IgD-negative memory B cell (primary cell): ENCODE measurements around the gene PHYH. TPM values are rescaled to one million over a fixed set of nuclear protein-coding genes. Genes with fewer than 3 reads are reported as not detected.
"Not testable (repeated sequence)": the region's sequence is repeated elsewhere in the genome, so short reads cannot be mapped to it uniquely, and the experiment has no call there.

Experiments
- H3K27ac Mint-ChIP-seq, 3 donors: one replicate each; pipeline ENCODE4 v1.8.0; 2020 to 2022; ENCODE audit warnings: mild to moderate bottlenecking in 3 of 3, mixed read lengths in 3 of 3, moderate library complexity in 1 of 3
- H3K27me3 Mint-ChIP-seq: one replicate; pipeline ENCODE4 v1.8.0; 2021; ENCODE audit warnings: mixed read lengths
- H3K36me3 Mint-ChIP-seq: one replicate; pipeline ENCODE4 v1.8.0; 2020; ENCODE audit warnings: mild to moderate bottlenecking, mixed read lengths
- H3K4me1 Mint-ChIP-seq, 3 donors: one replicate each; pipeline ENCODE4 v1.8.0; 2020 to 2022; ENCODE audit warnings: mixed read lengths in 3 of 3, mild to moderate bottlenecking in 1 of 3
- H3K4me3 Mint-ChIP-seq, 4 donors: one replicate each; pipeline ENCODE4 v1.8.0; 2020 to 2022; ENCODE audit warnings: mild to moderate bottlenecking in 4 of 4, mixed read lengths in 4 of 4, moderate library complexity in 3 of 4
- H3K9me3 Mint-ChIP-seq, 3 donors: one replicate each; pipeline ENCODE4 v1.8.0; 2020 to 2021; ENCODE audit warnings: mixed read lengths in 3 of 3, mild to moderate bottlenecking in 1 of 3
- polyA plus RNA-seq: library from polyadenylated mRNA; unstranded; fragments of 300-500 nt; fragmentation: Illumina TruSeq; gene quantifications from one replicate; pipeline ENCODE4 v1.2.3, GENCODE V29; 2021

PHYH gene
- polyA plus RNA-seq, 1 donor from 2014 or later, result 10.2 TPM

- Mint-ChIP-seq H3K36me3 (no peaks in the 10 kb centered on the region), H3K27ac (no peak overlapping the region), H3K27me3 (peaks cover 4% of the 10 kb centered on the region)
Observed at GRCh38 chr10:13306103-13306502, 6.2 kb upstream of the PHYH start.

GRCh38 chr10:13302821-13303555 is 3.1 kb upstream of the PHYH start:
- peak overlapping the region in 3 of 4 donors; percentile 93 to 98 (median 97) for H3K4me3 Mint-ChIP-seq
- no peaks in the 10 kb centered on the region for H3K36me3 Mint-ChIP-seq
- no peaks in the 10 kb centered on the region for H3K9me3 Mint-ChIP-seq
- H3K27ac Mint-ChIP-seq, result peak overlapping the region in 2 of 3 donors; percentile 99 to 100
- H3K27me3 Mint-ChIP-seq, result no peaks in the 10 kb centered on the region
- H3K4me1 Mint-ChIP-seq, result peaks cover 14 to 18% (median 16%) of the 10 kb centered on the region in 3 donors

More at GRCh38 chr10:13306103-13306502, 6.2 kb upstream of the PHYH start:
- peaks cover 7 to 11% (median 9%) of the 10 kb centered on the region in 3 donors for H3K4me1 Mint-ChIP-seq
- peak overlapping the region in 1 of 4 donors; percentile 3 for H3K4me3 Mint-ChIP-seq
- H3K9me3 Mint-ChIP-seq, result no peaks in the 10 kb centered on the region

- Mint-ChIP-seq H3K36me3 (peaks cover 8% of the 10 kb centered on the region), H3K27me3 (no peaks in the 10 kb centered on the region), H3K27ac (peak overlapping the region; percentile 4 to 90 (median 76)), H3K4me3 (peak overlapping the region; percentile 63 to 89 (median 78)), H3K4me1 (peaks cover 14 to 18% (median 16%) of the 10 kb centered on the region in 3 donors), H3K9me3 (no peaks in the 10 kb centered on the region)
Observed at GRCh38 chr10:13298748-13299436, 972 bp downstream of the PHYH start.

GRCh38 chr10:13296476-13296875 is 3.4 kb downstream of the PHYH start:
- Mint-ChIP-seq H3K27me3 (no peaks in the 10 kb centered on the region), H3K27ac (no peak overlapping the region)

GRCh38 chr10:13294784-13295183 is 5.1 kb downstream of the PHYH start:
- Mint-ChIP-seq H3K9me3 (no peaks in the 10 kb centered on the region), H3K27ac (peak overlapping the region in 1 of 3 donors; percentile 39), H3K4me1 (peaks cover 3 to 5% (median 5%) of the 10 kb centered on the region in 3 donors), H3K36me3 (peaks cover 26% of the 10 kb centered on the region), H3K27me3 (no peaks in the 10 kb centered on the region), H3K4me3 (peak overlapping the region in 1 of 4 donors; percentile 8)

More at GRCh38 chr10:13296476-13296875, 3.4 kb downstream of the PHYH start:
- H3K9me3 Mint-ChIP-seq, result no peaks in the 10 kb centered on the region
- peaks cover 21% of the 10 kb centered on the region for H3K36me3 Mint-ChIP-seq
- peaks cover 5 to 12% (median 7%) of the 10 kb centered on the region in 3 donors for H3K4me1 Mint-ChIP-seq
- no peak overlapping the region for H3K4me3 Mint-ChIP-seq

- H3K27me3 Mint-ChIP-seq, result no peaks in the 10 kb centered on the region
- peaks cover 27% of the 10 kb centered on the region for H3K36me3 Mint-ChIP-seq
- peaks cover 8 to 17% (median 12%) of the 10 kb centered on the region in 3 donors for H3K4me1 Mint-ChIP-seq
- no peak overlapping the region for H3K27ac Mint-ChIP-seq
- peak overlapping the region in 1 of 4 donors; percentile 35 for H3K4me3 Mint-ChIP-seq
- no peaks in the 10 kb centered on the region for H3K9me3 Mint-ChIP-seq
Observed at GRCh38 chr10:13291821-13292773, 7.8 kb downstream of the PHYH start.

GRCh38 chr10:13291061-13291460 is 8.8 kb downstream of the PHYH start:
- no peak overlapping the region for H3K27ac Mint-ChIP-seq
- peaks cover 27% of the 10 kb centered on the region for H3K36me3 Mint-ChIP-seq
- H3K9me3 Mint-ChIP-seq, result no peaks in the 10 kb centered on the region
- no peaks in the 10 kb centered on the region for H3K27me3 Mint-ChIP-seq
- H3K4me3 Mint-ChIP-seq, result no peak overlapping the region
- peaks cover 8 to 17% (median 12%) of the 10 kb centered on the region in 3 donors for H3K4me1 Mint-ChIP-seq

GRCh38 chr10:13284050-13284449 is 15.8 kb downstream of the PHYH start:
- peaks cover 13% of the 10 kb centered on the region for H3K36me3 Mint-ChIP-seq
- H3K4me3 Mint-ChIP-seq, result no peak overlapping the region
- H3K9me3 Mint-ChIP-seq, result no peaks in the 10 kb centered on the region
- peaks cover 8 to 16% (median 12%) of the 10 kb centered on the region in 3 donors for H3K4me1 Mint-ChIP-seq
- no peak overlapping the region for H3K27ac Mint-ChIP-seq
- H3K27me3 Mint-ChIP-seq, result no peaks in the 10 kb centered on the region

- H3K4me1 Mint-ChIP-seq, H3K27me3 Mint-ChIP-seq, H3K4me3 Mint-ChIP-seq, H3K9me3 Mint-ChIP-seq: not testable (repeated sequence)
- peaks cover 11% of the 10 kb centered on the region for H3K36me3 Mint-ChIP-seq
- H3K27ac Mint-ChIP-seq, result peak overlapping the region in 1 of 3 donors; percentile 43
Observed at GRCh38 chr10:13282348-13282747, 17.5 kb downstream of the PHYH start.

GRCh38 chr10:13276749-13277365 is 23.0 kb downstream of the PHYH start:
- no peaks in the 10 kb centered on the region for H3K27me3 Mint-ChIP-seq
- peaks cover 6% of the 10 kb centered on the region for H3K36me3 Mint-ChIP-seq
- H3K4me1 Mint-ChIP-seq, result peaks cover 0 to 1% (median 0%) of the 10 kb centered on the region in 3 donors
- no peak overlapping the region for H3K27ac Mint-ChIP-seq
- peaks cover 0 to 3% (median 0%) of the 10 kb centered on the region in 3 donors for H3K9me3 Mint-ChIP-seq
- H3K4me3 Mint-ChIP-seq, result no peak overlapping the region

- not testable (repeated sequence) for H3K4me3 Mint-ChIP-seq, H3K9me3 Mint-ChIP-seq, H3K36me3 Mint-ChIP-seq, H3K4me1 Mint-ChIP-seq, H3K27me3 Mint-ChIP-seq, H3K27ac Mint-ChIP-seq
Observed at GRCh38 chr10:13276146-13276545, 23.7 kb downstream of the PHYH start.

- Mint-ChIP-seq H3K4me1 (peaks cover 0 to 9% (median 7%) of the 10 kb centered on the region in 3 donors), H3K27me3 (no peaks in the 10 kb centered on the region), H3K27ac (peak overlapping the region in 2 of 3 donors; percentile 76 to 92), H3K4me3 (peak overlapping the region; percentile 33 to 88 (median 75)), H3K36me3 (peaks cover 1% of the 10 kb centered on the region), H3K9me3 (peaks cover 0 to 3% (median 0%) of the 10 kb centered on the region in 3 donors)
Observed at GRCh38 chr10:13272164-13272571, 27.7 kb downstream of the PHYH start.

GRCh38 chr10:13271552-13272163 is 28.2 kb downstream of the PHYH start:
- Mint-ChIP-seq H3K9me3 (peaks cover 0 to 3% (median 0%) of the 10 kb centered on the region in 3 donors), H3K4me1 (peaks cover 0 to 9% (median 7%) of the 10 kb centered on the region in 3 donors), H3K4me3 (peak overlapping the region; percentile 33 to 88 (median 75)), H3K27ac (peak overlapping the region in 2 of 3 donors; percentile 76 to 92), H3K36me3 (peaks cover 1% of the 10 kb centered on the region), H3K27me3 (no peaks in the 10 kb centered on the region)
